GM21515 (cell line): ENCODE data around the gene RBX1.
"Not testable (repeated sequence)": the region's sequence is repeated elsewhere in the genome, so short reads cannot be mapped to it uniquely, and the experiment has no call there.

Experiments used
- ATAC-seq: cut with Tn5 transposase; IDR thresholded peaks from one replicate; pipeline ENCODE4 v1.9.1; 2021; ENCODE audit not compliant: unreplicated experiment

RBX1 gene

GRCh38 chr22:40967111-40967760 lies 16.1 kb downstream of the RBX1 start:
- ATAC-seq = no peak

- no peak for ATAC-seq
Measured at GRCh38 chr22:40972587-40972986, 21.4 kb downstream of the RBX1 start.

GRCh38 chr22:40973144-40973543 lies 22.0 kb downstream of the RBX1 start:
- ATAC-seq = no peak

- no peak for ATAC-seq
Measured at GRCh38 chr22:40975366-40975765, 24.2 kb downstream of the RBX1 start.

- no peak for ATAC-seq
Measured at GRCh38 chr22:40976866-40977700, 25.9 kb downstream of the RBX1 start.

GRCh38 chr22:40979198-40979597 lies 28.0 kb downstream of the RBX1 start:
- no peak for ATAC-seq

- ATAC-seq = no peak
Measured at GRCh38 chr22:40979871-40980270, 28.7 kb downstream of the RBX1 start.

- ATAC-seq = no peak
Measured at GRCh38 chr22:40982482-40983385, 31.6 kb downstream of the RBX1 start.

- ATAC-seq = no peak
Measured at GRCh38 chr22:40991298-40991697, 40.1 kb downstream of the RBX1 start.

- ATAC-seq = no peak
Measured at GRCh38 chr22:40995821-40996220, 44.6 kb downstream of the RBX1 start.

GRCh38 chr22:40997520-40997919 lies 46.3 kb downstream of the RBX1 start:
- ATAC-seq = no peak

GRCh38 chr22:41000040-41000565 lies 48.9 kb downstream of the RBX1 start:
- no peak for ATAC-seq

GRCh38 chr22:41000941-41001721 lies 50.0 kb downstream of the RBX1 start:
- ATAC-seq = no peak

GRCh38 chr22:41001722-41002122 lies 50.5 kb downstream of the RBX1 start:
- ATAC-seq = no peak

GRCh38 chr22:41002386-41002785 lies 51.2 kb downstream of the RBX1 start:
- not testable (repeated sequence) for ATAC-seq

GRCh38 chr22:41003066-41003465 lies 51.9 kb downstream of the RBX1 start:
- no peak for ATAC-seq

GRCh38 chr22:41003976-41004375 lies 52.8 kb downstream of the RBX1 start:
- ATAC-seq = no peak

- ATAC-seq = no peak
Measured at GRCh38 chr22:41009222-41009948, 58.2 kb downstream of the RBX1 start.

GRCh38 chr22:41015003-41015402 lies 63.8 kb downstream of the RBX1 start:
- no peak for ATAC-seq
